ENCODE data around the gene DEFB113.
"Not testable (repeated sequence)": the region's sequence is repeated elsewhere in the genome, so short reads cannot be mapped to it uniquely, and the experiment has no call there.

Gene DEFB113, protein sequence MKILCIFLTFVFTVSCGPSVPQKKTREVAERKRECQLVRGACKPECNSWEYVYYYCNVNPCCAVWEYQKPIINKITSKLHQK

DNA sequence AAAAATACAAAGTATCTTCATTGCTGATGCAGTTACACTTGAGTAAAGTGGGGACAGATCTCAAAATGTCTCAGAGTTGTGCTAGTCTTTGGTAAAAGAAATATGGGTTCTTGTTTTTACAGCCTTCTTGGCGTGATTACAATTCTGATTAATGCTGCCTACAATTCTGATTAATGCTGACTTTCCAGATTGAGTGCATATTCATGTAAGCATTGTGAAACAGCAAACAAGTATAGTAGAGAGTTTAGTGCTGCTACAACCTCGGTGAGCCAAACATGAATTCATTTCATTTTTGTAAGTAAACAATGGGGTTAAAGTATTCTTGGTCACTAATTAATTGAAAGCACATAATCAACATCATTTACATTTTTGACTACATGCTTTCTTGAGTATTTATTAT, at the start of gene DEFB113:
Gene DEFB113 (minus strand): TSS at position 21 of the 400 bp plus-strand sequence. CDS start 0 bp downstream, at position 21.
- no peak for DNase-seq (ENCODE audit: low read depth in 2 of 2)

DNA sequence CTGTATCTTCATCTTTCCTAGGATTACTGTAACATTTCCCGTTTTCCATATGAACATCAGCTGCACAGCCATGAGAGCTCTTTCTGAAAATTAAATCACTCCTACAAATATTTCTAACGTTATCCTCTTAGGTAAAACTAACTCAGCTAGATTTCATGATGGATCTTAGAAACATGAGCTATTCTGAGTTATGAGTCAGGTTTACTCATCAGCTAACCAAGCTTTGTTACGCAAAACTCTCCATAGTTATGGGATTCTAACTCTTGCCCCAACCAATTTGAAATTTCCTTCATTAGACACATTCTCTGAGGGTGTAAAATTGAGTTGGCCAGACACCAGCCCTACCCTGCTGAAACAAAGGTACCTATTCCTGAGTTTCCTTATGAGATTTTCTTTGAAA, 38.4 kb upstream of the DEFB113 start:
- DNase-seq (ENCODE audit: low read depth in 2 of 2): peak; percentile 33

DNA sequence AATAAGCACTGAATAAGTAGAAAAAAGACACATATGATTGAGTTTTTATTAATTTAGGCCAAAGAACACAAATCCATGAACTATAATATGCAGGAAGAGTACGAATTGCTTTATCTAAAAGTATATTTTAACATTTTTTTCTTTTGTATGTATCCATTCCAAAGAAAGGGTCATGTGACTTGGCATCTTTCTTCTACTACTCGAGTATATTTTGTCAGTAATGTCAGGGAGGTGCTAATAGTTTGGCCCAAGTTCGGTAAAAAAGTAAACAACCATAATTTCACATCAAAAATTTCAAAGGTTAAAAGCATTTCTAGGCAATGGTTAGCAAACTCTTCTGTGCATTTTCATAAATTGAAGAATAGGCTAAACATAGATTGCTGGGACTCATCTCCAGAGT, 33.7 kb upstream of the DEFB113 start:
- no peak for DNase-seq (ENCODE audit: low read depth in 2 of 2)

GRCh38 chr6:49995278-49995677, 25.9 kb upstream of the DEFB113 start:
- no peak for DNase-seq (ENCODE audit: low read depth in 2 of 2)

GRCh38 chr6:49988900-49989299, 19.5 kb upstream of the DEFB113 start:
- DNase-seq (ENCODE audit: low read depth in 2 of 2): no peak

GRCh38 chr6:49987749-49988148, 18.3 kb upstream of the DEFB113 start:
- no peak for DNase-seq (ENCODE audit: low read depth in 2 of 2)

DNA sequence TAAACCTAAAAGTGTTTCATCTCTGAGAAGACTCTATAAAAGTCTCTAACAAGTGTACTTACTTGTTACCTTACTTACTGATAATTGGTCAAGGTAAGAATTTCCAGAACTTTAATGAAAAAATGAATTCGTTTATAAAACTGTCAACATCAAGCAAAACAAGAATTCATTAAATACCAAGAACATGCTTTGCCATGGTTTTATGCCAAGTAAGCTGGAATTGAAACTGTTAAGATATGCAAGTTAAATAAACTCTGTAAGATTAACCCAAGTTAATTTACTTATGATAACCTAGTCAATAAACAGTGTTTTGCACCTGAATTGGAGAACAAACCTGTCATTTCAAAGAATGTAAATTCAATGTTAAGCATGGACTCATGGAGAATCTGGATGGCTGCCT, 17.1 kb upstream of the DEFB113 start:
- no peak for DNase-seq (ENCODE audit: low read depth in 2 of 2)

GRCh38 chr6:49982046-49982445, 12.6 kb upstream of the DEFB113 start:
- no peak for DNase-seq (ENCODE audit: low read depth in 2 of 2)

DNA sequence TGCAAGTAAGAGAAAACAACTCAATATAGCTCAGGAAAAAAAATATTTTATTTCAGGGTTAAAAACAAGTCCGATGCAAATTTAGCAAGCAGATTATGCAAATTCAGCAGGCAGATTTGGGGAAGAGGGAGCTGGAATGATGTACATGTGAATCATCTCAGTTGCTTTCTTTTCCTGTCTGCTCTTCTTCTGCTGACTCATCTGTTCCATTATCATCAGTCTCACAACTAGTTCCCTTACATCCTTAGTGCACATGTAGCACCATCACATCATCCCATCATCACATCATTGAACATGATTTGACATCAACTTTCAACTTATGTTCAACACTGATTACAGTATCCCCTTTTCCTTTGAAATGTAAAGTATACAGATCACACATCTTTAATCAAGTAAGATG, 11.5 kb upstream of the DEFB113 start:
- DNase-seq (ENCODE audit: low read depth in 2 of 2): peak; percentile 12 to 17

GRCh38 chr6:49979584-49979983, 10.2 kb upstream of the DEFB113 start:
- no peak for DNase-seq (ENCODE audit: low read depth in 2 of 2)

- no peak for DNase-seq (ENCODE audit: low read depth in 2 of 2)
Observed at GRCh38 chr6:49978332-49979226, 9.2 kb upstream of the DEFB113 start.

- no peak for DNase-seq (ENCODE audit: low read depth in 2 of 2)
Observed at GRCh38 chr6:49966823-49967222, 2.6 kb downstream of the DEFB113 start.

- DNase-seq (ENCODE audit: low read depth in 2 of 2): no peak
Observed at GRCh38 chr6:49966334-49966733, 3.1 kb downstream of the DEFB113 start.

DNA sequence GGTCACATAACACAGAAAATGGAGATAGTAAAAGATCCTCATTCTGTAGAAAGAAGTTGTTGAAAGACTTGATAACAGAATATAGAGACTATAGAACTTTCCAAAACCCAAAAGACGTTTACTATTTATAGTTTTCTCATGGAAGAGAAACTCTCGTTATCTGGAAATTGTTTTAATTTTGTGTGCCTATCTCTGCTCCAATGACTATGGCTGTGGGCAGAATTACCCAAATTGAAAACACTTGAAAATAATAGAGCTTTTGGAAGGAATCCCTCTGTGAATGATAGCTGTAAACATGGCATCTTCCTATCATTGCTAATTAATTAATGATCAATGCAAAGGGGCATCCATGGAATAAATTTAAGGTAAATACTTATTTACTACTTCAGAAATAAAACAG, 5.4 kb downstream of the DEFB113 start, which contains the start of gene DEFB114:
Gene DEFB114 (minus strand): TSS at position 101 of the 400 bp plus-strand sequence. CDS start 59 bp downstream, at position 42.
- no peak for DNase-seq (ENCODE audit: low read depth in 2 of 2)

DNA sequence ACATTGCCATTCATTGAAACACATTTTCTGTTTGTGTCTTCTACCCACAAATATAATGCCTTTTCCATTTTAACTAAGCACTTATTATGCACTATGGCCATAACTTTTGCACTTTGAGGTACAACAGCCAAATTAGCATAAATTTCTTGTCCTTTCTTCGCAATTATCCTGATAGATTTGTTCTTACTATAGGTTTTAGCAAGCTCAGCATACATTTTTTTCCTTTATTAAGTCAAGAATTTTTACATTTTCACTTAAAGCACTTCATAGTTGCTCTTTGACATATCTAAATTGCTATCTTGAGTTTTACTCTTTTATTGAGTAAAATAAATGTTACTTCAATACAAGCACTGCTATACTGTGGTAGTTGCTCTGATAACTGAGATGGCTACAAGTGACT, 11.2 kb downstream of the DEFB113 start:
- no peak for DNase-seq (ENCODE audit: low read depth in 2 of 2)

DNA sequence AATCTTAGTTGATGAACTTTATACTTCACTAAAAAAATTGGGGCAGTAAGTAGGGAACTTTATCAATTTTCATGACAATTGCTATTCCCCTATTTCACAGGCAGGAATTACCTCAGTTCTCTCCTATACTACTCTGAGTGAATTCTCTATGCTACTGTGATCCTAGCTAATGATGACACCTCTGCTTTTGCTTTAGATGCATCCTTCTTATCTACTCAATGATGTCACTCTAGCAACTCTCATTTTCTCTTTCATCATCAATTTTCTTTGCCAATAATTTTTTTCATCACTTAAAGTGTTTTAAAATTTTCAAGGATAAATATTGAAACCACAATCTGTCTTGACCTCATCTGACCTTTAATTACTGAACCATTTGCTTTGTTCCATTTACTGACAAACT, 13.6 kb downstream of the DEFB113 start:
- no peak for DNase-seq (ENCODE audit: low read depth in 2 of 2)

- DNase-seq (ENCODE audit: low read depth in 2 of 2): no peak
Observed at GRCh38 chr6:49951926-49952325, 17.5 kb downstream of the DEFB113 start.

GRCh38 chr6:49950415-49950751, 19.0 kb downstream of the DEFB113 start:
- DNase-seq (ENCODE audit: low read depth in 2 of 2): no peak

DNA sequence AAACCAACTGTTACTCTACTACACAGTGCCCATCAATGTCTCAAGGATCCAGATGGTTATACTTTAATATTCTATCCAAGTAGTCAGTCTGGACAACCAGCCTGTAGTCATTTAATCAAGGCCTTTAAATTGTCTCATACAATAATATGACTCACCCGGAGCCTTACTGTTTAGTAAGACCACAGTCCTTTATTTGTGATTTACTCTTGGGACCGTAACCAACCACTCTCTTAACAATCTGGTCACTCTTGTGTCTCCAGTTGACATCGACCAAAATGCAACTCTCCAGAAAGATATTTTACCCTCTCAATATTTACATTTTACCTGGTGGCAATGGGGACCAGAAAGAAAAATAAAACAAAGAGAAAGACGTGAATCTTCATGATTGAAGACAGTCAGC, 20.4 kb downstream of the DEFB113 start:
- no peak for DNase-seq (ENCODE audit: low read depth in 2 of 2)

GRCh38 chr6:49946835-49947234, 22.6 kb downstream of the DEFB113 start:
- DNase-seq (ENCODE audit: low read depth in 2 of 2): no peak

- not testable (repeated sequence) for DNase-seq (ENCODE audit: low read depth in 2 of 2)
Observed at GRCh38 chr6:49944068-49944467, 25.4 kb downstream of the DEFB113 start.

- no peak for DNase-seq (ENCODE audit: low read depth in 2 of 2)
Observed at GRCh38 chr6:49939993-49940498, 29.4 kb downstream of the DEFB113 start.

DNA sequence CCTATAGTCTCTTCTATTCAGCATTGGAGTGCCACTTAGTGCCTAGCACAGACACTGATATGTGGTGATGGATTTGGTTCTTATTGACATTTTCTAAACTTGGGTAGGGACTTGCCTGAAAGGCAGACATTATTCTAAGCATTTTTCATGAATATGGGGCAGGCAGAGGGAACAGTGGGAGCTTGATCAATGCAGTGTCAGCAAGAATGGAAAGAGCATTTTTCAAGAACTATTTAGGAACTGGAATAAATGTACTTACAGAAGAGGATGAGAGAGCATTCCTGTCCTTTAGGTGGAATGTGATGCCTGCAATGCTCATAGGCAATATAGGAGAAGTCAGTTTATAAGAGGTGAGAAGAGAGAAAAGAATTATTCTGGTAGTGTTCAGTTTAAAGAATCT, 31.6 kb downstream of the DEFB113 start:
- DNase-seq (ENCODE audit: low read depth in 2 of 2): no peak
